GM21619 (cell line): ENCODE results near the gene MEA1.

Experiments used
- ATAC-seq: cut with Tn5 transposase; IDR thresholded peaks from one replicate; pipeline ENCODE4 v1.9.1; 2021; ENCODE audit not compliant: unreplicated experiment

Gene MEA1

GRCh38 chr6:43040542-43041257, 27.0 kb upstream of the MEA1 start:
- ATAC-seq: no peak

GRCh38 chr6:43038727-43039126, 25.0 kb upstream of the MEA1 start:
- ATAC-seq: no peak

- no peak for ATAC-seq
Measured at GRCh38 chr6:43037706-43038105, 24.0 kb upstream of the MEA1 start.

- ATAC-seq: no peak
Measured at GRCh38 chr6:43037197-43037596, 23.5 kb upstream of the MEA1 start.

GRCh38 chr6:43036712-43037111, 23.0 kb upstream of the MEA1 start:
- ATAC-seq: no peak

GRCh38 chr6:43035495-43036194, 21.9 kb upstream of the MEA1 start:
- ATAC-seq: no peak

GRCh38 chr6:43034190-43034525, 20.4 kb upstream of the MEA1 start:
- no peak for ATAC-seq

- ATAC-seq: no peak
Measured at GRCh38 chr6:43033496-43034189, 19.9 kb upstream of the MEA1 start.

- no peak for ATAC-seq
Measured at GRCh38 chr6:43032326-43032725, 18.6 kb upstream of the MEA1 start.

GRCh38 chr6:43029120-43029519, 15.4 kb upstream of the MEA1 start:
- no peak for ATAC-seq

GRCh38 chr6:43026365-43026764, 12.6 kb upstream of the MEA1 start:
- no peak for ATAC-seq

GRCh38 chr6:43024436-43024835, 10.7 kb upstream of the MEA1 start:
- ATAC-seq: no peak

- ATAC-seq: peak; percentile 76
Measured at GRCh38 chr6:43021270-43022047, 7.7 kb upstream of the MEA1 start, which contains the start of gene RRP36. Gene RRP36 (plus strand): TSS chr6:43021623. CDS start chr6:43021655, 32 bp downstream.

- no peak for ATAC-seq
Measured at GRCh38 chr6:43020847-43021246, 7.1 kb upstream of the MEA1 start.

- ATAC-seq: no peak
Measured at GRCh38 chr6:43020052-43020705, 6.4 kb upstream of the MEA1 start.

- no peak for ATAC-seq
Measured at GRCh38 chr6:43019152-43019551, 5.4 kb upstream of the MEA1 start.

GRCh38 chr6:43016943-43017334, 3.2 kb upstream of the MEA1 start:
- ATAC-seq: no peak

- no peak for ATAC-seq
Measured at GRCh38 chr6:43016176-43016942, 2.6 kb upstream of the MEA1 start.

GRCh38 chr6:43014434-43014909, 726 bp upstream of the MEA1 start:
- ATAC-seq: no peak
